A673 (cell line): ENCODE measurements around the gene MYEOV.

Experiments used
- EZH2 ChIP-seq: fragments of 200-600 bp; sonication (generic); IDR thresholded peaks from 2 replicates; pipeline ENCODE4 v1.6.1; 2017; ENCODE audit warnings: borderline replicate concordance, low read depth, mild to moderate bottlenecking, mixed read lengths, antibody characterized with exemption, low read length; ENCODE audit not compliant: poor library complexity, severe bottlenecking
- TF ChIP-seq, protein P1 (sequence below): fragments of 300-800, 200-600 bp; sonication (generic); conservative IDR thresholded peaks from 2 replicates; pipeline ENCODE4 v1.5.1; 2017; ENCODE audit warnings: low read depth, mild to moderate bottlenecking, antibody characterized with exemption, low read length, moderate library complexity, mixed read lengths

DNA sequence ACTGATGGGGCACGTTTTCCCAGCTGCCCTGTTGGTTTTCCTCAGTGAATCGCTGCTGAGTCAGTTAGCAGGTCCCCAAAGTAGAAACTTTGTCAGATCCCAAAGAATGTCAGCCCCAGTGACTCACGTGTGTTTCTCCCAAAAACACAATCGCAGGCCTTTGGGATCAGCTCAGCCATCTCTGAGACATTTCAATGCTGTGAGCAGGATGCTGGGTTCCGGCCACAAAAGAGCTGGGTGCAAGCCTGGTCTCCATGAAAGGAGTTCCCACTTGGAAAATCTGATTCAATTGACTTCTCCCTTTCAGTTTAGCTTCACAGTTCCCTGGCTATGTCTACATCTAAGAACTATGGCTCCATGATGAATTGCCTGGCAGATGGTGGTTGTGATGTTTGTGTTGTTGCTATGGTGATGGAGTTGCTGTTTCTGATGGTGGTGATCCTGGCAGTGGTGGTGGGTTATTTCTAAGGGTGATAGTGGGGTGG is 28.0 kb downstream of the MYEOV start:
- TF ChIP-seq, protein P1, sequence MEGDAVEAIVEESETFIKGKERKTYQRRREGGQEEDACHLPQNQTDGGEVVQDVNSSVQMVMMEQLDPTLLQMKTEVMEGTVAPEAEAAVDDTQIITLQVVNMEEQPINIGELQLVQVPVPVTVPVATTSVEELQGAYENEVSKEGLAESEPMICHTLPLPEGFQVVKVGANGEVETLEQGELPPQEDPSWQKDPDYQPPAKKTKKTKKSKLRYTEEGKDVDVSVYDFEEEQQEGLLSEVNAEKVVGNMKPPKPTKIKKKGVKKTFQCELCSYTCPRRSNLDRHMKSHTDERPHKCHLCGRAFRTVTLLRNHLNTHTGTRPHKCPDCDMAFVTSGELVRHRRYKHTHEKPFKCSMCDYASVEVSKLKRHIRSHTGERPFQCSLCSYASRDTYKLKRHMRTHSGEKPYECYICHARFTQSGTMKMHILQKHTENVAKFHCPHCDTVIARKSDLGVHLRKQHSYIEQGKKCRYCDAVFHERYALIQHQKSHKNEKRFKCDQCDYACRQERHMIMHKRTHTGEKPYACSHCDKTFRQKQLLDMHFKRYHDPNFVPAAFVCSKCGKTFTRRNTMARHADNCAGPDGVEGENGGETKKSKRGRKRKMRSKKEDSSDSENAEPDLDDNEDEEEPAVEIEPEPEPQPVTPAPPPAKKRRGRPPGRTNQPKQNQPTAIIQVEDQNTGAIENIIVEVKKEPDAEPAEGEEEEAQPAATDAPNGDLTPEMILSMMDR: no peak
- TF ChIP-seq EZH2: no peak
